Measurements from ENCODE around the gene IGSF11. TPM values are rescaled to one million over a fixed set of nuclear protein-coding genes. Genes with fewer than 3 reads are reported as not detected.

The IGSF11 gene
- total and polyA plus RNA-seq, 9 of the 15 experiments (the other 6 are each of a cell fraction or from before 2014, with no cell fraction given) = 1.2 to 2.8 (median 1.7) TPM

GRCh38 chr3:118942195-118942594 is 92.5 kb downstream of the IGSF11 start:
- intact Hi-C loops (cut with micrococcal nuclease) (no loop called here), in situ Hi-C loops (cut with MboI) (no loop called here)
- Histone ChIP-seq H3K27me3 (ENCODE audit: control insufficient read depth in 2 of 2, insufficient read depth in 2 of 2, low read length in 2 of 2) (no peaks in the 10 kb centered on the region), H3K4me3 (0 out of 2 replicates have a peak overlapping the region, but pooled peaks have one; percentile 8), H3K4me2 (ENCODE audit: insufficient read depth, low read length) (peak overlapping the region; percentile 70), H3K4me1 (replicated peaks in 1 of 2; ENCODE audit: control insufficient read depth in 2 of 2, insufficient read depth in 2 of 2, low read length in 2 of 2) (peaks cover 0 to 43% of the 10 kb centered on the region in 2 experiments; a peak in 4 of 5 replicates), H3K9me1 (ENCODE audit: control insufficient read depth, insufficient read depth, low read length) (no peaks in the 10 kb centered on the region), H3K36me3 (ENCODE audit: control insufficient read depth, insufficient read depth, low read length) (no peaks in the 10 kb centered on the region), H2AFZ (ENCODE audit: low read depth, low read length) (peak overlapping the region; percentile 82), H3K9ac (ENCODE audit: insufficient read depth in 1 of 2, low read depth in 2 of 2, low read length in 2 of 2) (peak overlapping the region in 1 of 2 experiments; percentile 49; a peak in 2 of 4 replicates), H3K9me3 (replicated peaks; ENCODE audit: control insufficient read depth, insufficient read depth, low read depth, low read length) (no peaks in the 10 kb centered on the region), H3K27ac (ENCODE audit: extremely low read depth, low read depth, low read length) (peak overlapping the region; percentile 75), H4K20me1 (replicated peaks; ENCODE audit: control insufficient read depth, insufficient read depth, low read length) (no peaks in the 10 kb centered on the region), H3K79me2 (ENCODE audit: control insufficient read depth, insufficient read depth, low read length) (no peaks in the 10 kb centered on the region)
- POLR2A ChIA-PET = interaction anchor here (1.7 to 2.2 kb wide), 2 partner anchors 9 kb away, joined by 5 to 6 read pairs; no protein-coding TSS in a partner anchor
- peak in 1 of 4 experiments; percentile 15 for DNase-seq (ENCODE audit: extremely low read depth in 1 of 4, low spot score in 3 of 4)
- CTCF ChIA-PET (ENCODE audit: low intra/inter-chr PET ratio) = no interaction called here
- no peak for FAIRE-seq
- 8% methylated on average over 3 of the region's 3 CpGs for WGBS (ENCODE audit: insufficient coverage, low coverage, missing lambda C conversion rate)
- TF ChIP-seq PML (IDR thresholded peaks at IDR 0.05; ENCODE audit: low read length) (no peak), EP400 (IDR thresholded peaks at IDR 0.05) (0 out of 2 replicates have a peak, but pooled peaks have one; percentile 0), SFPQ (IDR thresholded peaks at IDR 0.05; ENCODE audit: low read depth, low read length) (no peak), NCOR1 (IDR thresholded peaks at IDR 0.05) (no peak), NFIC (IDR thresholded peaks at IDR 0.05) (no peak), ZNF395 (CRISPR knock-in tag; IDR thresholded peaks at IDR 0.05) (no peak), GTF2A2 (tag; IDR thresholded peaks at IDR 0.05) (no peak)
- BruUV-seq (replicated peaks) = TSS peak; percentile 78
- peak; percentile 63 for ATAC-seq
